Stimulated activated CD4-positive, alpha-beta T cell treated with anti-CD3 and anti-CD28 coated beads, Interleukin-2, amount 100 ng/mL, for 24 hours (primary cell): ENCODE data around the gene SLC9C1.
A peak's percentile ranks its signal among the peaks of the same experiment; 100 is the strongest.

Source experiments
- DNase-seq, 2 donors: peaks; one replicate each; pipeline ENCODE4 v3.0.0-alpha.2; 2020

Gene SLC9C1

DNA sequence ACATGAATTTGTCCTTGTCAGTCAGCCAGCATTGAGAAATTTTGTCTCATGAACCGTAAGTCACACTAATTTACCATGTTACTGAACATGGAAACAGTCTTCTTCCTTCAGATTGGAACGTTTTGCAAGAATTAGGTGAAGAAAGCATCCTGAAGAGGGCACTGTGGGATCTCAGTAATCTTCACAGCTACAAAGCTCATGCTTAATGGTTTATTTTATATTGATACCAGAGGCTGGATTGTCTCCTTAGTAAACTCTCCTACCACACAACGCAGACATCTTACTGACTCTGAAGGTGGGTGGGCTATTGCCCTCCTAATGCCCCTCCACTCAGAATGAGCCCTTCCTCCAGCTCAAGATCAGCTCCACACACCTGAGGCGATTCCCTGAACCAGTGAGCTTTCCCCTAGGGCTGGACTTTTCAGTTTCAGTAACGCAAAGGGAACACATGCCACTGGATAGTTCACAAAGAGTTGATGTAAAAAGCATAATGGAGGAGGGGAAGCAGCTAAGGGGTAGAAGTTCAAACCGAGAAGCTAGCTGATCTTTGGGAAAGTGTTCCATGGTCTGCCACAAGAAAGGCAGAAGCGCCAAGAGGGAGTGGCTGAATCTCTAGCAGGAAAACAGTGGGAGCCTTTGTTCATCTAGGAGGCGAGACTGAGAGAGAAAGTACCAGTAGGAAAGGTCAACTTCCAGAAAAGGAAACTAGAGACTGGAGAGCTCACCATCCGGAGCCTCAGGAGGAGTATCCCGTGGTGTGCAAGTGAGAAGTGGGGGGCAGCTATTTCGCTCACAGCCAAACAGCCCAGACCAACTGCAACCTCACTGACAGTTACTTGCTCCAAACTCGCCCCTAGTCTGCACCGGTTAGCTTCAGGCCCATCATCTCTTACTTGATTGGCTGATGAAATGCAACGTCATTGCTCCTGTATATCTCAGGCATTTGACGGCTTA lies at the start of gene SLC9C1:
TSS of gene SLC9C1 (minus strand) at position 849 of the 954 bp plus-strand sequence. CDS start 7,425 bp downstream, outside the sequence.
- DNase-seq: peak in 1 of 2 donors; percentile 38

- no peak for DNase-seq
Observed at GRCh38 chr3:112341386-112341785, 47.4 kb upstream of the SLC9C1 start.

DNA sequence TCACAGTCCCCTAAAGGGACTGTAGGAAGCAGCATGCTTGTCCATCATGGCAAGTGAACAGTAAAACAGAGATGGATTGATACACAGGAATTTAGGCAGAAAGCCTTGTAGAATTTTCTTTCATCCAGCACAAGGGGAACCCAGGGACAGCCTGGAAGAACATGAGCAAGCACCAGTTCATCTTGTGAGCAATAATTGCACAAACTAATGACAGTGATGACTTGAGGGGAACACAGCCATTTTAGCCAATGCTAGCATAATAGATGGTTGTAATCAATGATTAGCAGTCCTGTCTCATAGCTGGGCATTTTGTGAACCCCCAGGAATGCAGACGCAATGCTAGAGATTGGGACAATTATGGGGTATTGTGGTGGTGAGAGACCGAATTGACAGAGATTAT lies 45.6 kb upstream of the SLC9C1 start:
- no peak for DNase-seq

- no peak for DNase-seq
Observed at GRCh38 chr3:112339134-112339533, 45.1 kb upstream of the SLC9C1 start.

- no peak for DNase-seq
Observed at GRCh38 chr3:112338727-112339056, 44.7 kb upstream of the SLC9C1 start.

DNA sequence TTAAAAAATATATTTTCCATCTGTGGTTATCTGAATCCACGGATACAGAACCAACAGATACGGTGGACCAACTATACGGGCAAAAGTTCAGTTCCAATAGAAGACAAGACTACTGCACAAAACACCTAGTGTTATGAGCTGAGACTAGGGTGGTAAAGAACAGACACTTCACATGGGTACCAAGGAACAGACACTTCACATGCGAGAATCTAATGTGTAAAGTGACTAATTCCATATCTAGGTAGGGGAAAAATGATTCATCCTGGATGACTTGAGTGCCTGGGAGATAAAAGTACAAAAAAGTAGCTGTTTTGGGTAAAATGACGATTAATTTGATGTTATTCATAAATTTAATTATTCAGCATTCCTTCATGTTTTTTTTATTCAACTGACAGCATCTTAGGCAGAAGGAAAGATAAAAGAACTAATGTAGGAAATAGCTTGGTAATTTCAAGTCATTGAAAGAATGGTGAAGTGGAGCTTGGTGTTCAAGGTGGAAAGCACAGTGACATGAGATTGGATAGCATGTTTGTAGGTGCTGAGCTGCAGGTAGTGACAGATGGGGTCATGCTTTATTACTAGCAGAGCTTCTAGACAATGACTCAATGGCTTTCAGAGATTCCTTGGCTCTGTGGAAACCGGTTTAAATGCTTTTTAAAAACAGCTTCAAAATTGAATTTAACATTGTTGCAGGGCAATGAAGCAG lies 44.2 kb upstream of the SLC9C1 start:
- no peak for DNase-seq

- no peak for DNase-seq
Observed at GRCh38 chr3:112335434-112335781, 41.4 kb upstream of the SLC9C1 start.

DNA sequence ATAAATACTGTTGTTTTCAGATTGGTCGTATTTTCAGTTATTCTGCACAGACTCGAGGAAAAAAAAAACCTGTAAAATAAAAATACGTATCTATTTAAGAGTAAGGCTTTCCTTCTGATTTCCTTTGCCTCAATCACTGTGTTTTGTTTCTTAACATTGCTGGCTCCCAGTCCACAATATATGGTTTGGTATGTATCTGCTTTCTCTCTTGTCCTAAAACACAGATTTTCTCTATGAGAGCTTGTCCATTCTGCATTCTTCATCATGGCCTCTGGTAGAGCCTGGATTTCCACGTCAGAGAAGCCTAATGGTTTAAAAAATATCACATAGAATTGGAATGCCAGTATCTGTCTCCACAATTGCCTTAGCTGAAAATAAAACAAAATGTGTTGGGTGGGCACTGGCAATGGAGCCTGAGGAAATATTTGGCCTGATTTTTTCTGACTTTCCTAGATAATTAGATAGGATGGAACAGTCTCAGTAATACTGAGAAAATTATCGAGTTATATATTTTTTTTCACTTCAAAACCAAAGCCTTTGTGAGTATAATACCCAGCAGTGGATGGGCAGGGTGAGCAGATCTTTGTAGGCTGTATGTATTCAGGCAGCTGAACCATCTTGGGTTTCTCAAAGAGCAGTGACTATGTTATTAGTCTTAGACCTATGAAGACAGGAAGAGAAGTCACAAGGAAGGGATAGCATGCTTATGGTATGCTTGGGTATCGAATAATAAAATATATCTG lies 40.8 kb upstream of the SLC9C1 start:
- DNase-seq: no peak

GRCh38 chr3:112333381-112334317 lies 39.6 kb upstream of the SLC9C1 start:
- peak in 1 of 2 donors; percentile 44 for DNase-seq

GRCh38 chr3:112333002-112333380 lies 39.0 kb upstream of the SLC9C1 start, which contains the start of gene CD200:
CD200 (plus strand) TSS chr3:112333156; CDS start chr3:112333213, 57 bp downstream.
- DNase-seq: peak; percentile 56 to 77

DNA sequence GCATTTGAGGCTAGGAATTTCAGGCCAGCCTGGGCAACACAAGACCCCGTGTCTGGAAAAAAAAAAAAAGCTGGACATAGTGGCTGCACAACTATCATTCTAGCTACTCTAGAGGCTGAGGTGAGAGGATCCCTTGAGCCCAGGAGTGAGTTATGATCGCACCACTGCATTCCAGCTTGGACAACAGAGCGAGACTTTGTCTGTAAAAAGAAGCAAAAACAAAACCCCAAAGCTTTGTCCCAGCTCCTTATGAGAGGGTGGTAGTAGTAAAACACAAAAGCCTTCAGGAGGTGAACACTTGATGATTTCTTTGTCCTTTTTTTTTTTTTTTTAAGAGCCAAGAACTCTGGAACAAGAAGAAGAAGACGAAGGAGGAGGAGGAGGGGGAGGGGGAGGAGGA lies 37.8 kb upstream of the SLC9C1 start:
- DNase-seq: no peak

- DNase-seq: no peak
Observed at GRCh38 chr3:112327371-112327951, 33.4 kb upstream of the SLC9C1 start.

DNA sequence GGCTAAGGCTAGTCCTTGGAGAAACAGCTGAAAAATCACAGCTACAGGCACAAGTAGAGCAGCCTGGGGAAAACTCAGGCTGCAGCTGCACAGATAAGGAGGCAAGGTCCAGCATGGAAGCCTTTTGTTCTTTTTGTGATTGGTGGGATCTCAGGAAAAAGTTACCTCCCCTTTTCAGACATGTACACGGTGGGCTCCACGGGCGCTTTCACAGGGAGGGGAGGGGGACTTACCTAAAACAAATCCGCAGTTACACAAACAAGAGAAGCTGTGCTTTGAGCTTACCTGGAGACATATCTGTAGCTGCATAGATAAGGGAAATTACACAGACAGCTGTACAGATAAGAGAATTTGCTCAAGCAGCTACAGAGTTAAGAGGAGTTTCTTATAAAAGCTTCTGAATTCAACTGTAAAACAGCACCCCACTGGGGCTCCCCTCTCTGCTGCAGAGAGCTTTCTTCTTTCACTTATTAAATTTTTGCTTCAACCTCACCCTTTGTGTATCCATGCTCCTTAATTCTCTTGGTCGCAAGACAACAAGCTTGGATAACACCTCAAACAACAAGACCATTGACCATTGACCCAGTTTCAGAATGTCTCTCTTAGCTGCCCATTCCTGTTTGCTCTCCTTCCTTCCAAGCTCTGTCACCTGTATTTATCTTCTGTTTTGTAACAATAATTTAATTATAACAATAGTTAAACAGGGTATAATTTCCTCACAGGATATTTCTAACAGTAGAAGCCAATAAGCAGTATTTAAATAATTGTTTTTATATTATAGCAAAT lies 28.0 kb upstream of the SLC9C1 start:
- DNase-seq: no peak

GRCh38 chr3:112320691-112321090 lies 26.7 kb upstream of the SLC9C1 start:
- no peak for DNase-seq

DNA sequence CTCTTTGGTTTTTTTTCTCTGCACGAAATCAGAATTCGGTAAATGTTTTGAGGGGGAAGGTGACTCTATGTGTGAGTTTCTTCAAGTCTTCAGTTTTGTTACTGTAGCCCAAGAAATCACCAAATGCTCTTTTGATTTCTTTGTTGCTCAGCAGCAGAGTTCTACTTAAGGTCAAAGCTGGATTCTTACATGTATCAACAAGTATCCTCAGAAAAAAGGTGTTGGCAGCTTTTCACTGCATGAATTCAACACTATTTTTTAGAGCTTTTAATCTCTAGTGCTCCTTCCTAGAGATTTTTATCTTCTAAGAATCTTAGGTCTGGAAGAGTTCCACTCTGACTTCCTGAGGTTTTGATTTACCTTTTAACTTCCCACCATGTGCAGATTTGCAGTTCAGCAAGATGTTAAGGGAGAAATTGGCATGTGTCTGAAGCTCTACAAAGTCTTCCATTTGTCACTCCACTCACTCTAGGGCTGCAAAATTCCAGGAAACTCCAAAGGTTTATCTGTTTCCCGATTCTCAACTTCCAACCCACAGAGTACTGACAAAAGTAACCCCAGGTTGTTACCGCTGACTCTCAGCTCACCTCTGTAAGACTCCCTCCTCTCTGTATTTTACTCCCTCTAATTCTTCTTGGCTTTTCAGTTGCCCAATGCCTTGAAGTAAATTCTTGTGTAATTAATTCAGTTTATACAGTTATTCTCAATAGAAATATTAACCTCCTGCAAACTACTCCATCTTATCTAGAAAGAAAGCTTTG lies 25.7 kb upstream of the SLC9C1 start:
- no peak for DNase-seq

DNA sequence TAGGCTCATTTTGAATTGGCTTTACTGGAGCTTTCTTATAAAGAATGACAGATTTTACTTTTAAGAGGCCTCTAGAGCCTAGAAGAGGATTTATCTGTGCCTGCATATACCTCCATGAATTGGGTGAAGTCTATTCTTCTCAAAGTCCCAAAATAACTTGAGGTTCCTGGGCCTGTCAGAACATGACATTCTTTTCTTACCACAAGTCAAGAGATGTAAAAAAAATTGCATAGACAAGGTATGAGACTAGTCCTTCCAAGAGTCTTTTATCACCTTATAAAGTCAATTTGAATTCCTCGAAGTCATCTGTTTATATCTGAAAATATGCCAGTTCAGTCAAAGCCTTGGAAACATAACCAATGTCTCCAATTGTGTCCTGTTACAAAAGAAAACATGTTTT lies 21.8 kb upstream of the SLC9C1 start:
- no peak for DNase-seq

DNA sequence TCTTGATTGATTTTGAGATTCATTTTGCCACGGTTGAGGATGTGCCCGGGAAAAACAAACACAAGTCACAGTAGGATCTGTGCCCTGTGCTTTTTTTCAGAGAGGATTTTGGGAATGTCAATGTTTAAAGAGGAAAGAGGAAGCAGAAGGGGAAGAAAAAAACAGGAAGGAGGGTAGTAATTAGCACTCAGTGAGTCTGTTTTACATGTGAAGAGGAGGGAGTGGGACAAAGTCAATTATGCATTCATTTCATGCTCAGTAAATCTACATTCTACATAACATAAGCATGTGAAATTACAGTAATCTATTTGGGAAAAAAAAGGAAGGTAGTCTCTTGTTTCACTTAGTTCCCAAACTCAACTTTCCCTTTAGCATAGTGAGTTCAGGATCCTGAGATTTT lies 20.6 kb upstream of the SLC9C1 start:
- DNase-seq: no peak

GRCh38 chr3:112308151-112308911 lies 14.3 kb upstream of the SLC9C1 start:
- DNase-seq: no peak

- DNase-seq: no peak
Observed at GRCh38 chr3:112307557-112307956, 13.5 kb upstream of the SLC9C1 start.
